Upper lobe of left lung (tissue), 4 donors: ENCODE data around the gene LTBP1.

Experiments
- POLR2AphosphoS5 ChIP-seq, 2 donors: sonication (generic); formaldehyde crosslinking; IDR thresholded peaks; one replicate each; pipeline ENCODE4 v1.5.1; 2017; ENCODE audit warnings: antibody characterized with exemption in 2 of 2
- TF ChIP-seq, protein P1 (sequence below), 6 experiments: fragments of 450-650 bp in 4 of 6; fragments of 200-600 bp in 2 of 6; sonication (generic) in 2 of 6; IDR thresholded peaks; one replicate each; pipeline ENCODE4 v1.5.1; 2016 to 2019; ENCODE audit warnings: antibody characterized with exemption in 6 of 6

DNA sequence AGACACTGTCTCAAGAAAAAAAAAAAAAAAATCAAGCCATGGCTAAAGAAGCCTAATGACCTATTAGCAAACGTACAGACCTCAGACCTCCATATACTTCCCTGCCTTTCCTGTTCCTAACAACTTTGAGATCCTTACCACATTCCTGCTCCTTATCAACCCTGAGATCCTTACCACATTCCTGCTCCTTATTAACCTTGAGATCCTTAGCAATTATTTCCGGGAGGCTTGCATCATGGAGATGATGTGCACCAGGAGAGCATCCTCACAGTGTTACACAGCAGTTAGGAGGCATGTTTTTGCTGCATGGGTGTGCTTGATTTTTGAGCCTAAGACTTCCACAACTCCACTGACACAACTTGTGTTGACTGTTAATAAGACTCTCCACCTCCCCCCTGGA, 475.1 kb downstream of the LTBP1 start:
- no peak for TF ChIP-seq POLR2AphosphoS5 (IDR thresholded peaks at IDR 0.05)
- TF ChIP-seq, protein P1, sequence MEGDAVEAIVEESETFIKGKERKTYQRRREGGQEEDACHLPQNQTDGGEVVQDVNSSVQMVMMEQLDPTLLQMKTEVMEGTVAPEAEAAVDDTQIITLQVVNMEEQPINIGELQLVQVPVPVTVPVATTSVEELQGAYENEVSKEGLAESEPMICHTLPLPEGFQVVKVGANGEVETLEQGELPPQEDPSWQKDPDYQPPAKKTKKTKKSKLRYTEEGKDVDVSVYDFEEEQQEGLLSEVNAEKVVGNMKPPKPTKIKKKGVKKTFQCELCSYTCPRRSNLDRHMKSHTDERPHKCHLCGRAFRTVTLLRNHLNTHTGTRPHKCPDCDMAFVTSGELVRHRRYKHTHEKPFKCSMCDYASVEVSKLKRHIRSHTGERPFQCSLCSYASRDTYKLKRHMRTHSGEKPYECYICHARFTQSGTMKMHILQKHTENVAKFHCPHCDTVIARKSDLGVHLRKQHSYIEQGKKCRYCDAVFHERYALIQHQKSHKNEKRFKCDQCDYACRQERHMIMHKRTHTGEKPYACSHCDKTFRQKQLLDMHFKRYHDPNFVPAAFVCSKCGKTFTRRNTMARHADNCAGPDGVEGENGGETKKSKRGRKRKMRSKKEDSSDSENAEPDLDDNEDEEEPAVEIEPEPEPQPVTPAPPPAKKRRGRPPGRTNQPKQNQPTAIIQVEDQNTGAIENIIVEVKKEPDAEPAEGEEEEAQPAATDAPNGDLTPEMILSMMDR (IDR thresholded peaks at IDR 0.05): no peak
